Parathyroid adenoma (tissue), 2 donors: ENCODE measurements around the gene HLA-F.

Experiments used
- H2AFZ ChIP-seq: fragments of 300-600 bp; sonication (generic); one replicate; pipeline ENCODE4 v1.7.0; 2017; ENCODE audit warnings: antibody characterized with exemption, mild to moderate bottlenecking
- H3K27ac ChIP-seq: fragments of 300-600 bp; sonication (generic); one replicate; pipeline ENCODE4 v1.7.0; 2017
- H3K27me3 ChIP-seq: fragments of 300-600 bp; sonication (generic); one replicate; pipeline ENCODE4 v1.7.0; 2017; ENCODE audit warnings: low read length; ENCODE audit not compliant: control insufficient read depth, insufficient read depth
- H3K36me3 ChIP-seq: fragments of 300-600 bp; sonication (generic); one replicate; pipeline ENCODE4 v1.7.0; 2017; ENCODE audit warnings: low read length; ENCODE audit not compliant: control insufficient read depth, insufficient read depth
- H3K4me1 ChIP-seq: fragments of 300-600 bp; sonication (generic); one replicate; pipeline ENCODE4 v1.7.0; 2017; ENCODE audit warnings: control low read depth
- H3K4me2 ChIP-seq: fragments of 300-600 bp; sonication (generic); one replicate; pipeline ENCODE4 v1.7.0; 2017; ENCODE audit warnings: low read length
- H3K4me3 ChIP-seq: fragments of 300-600 bp; sonication (generic); one replicate; pipeline ENCODE4 v1.7.0; 2017; ENCODE audit warnings: low read depth, low read length
- H3K79me2 ChIP-seq: fragments of 300-600 bp; sonication (generic); one replicate; pipeline ENCODE4 v1.7.0; 2017; ENCODE audit warnings: control low read depth
- H3K9ac ChIP-seq: fragments of 300-600 bp; sonication (generic); one replicate; pipeline ENCODE4 v1.7.0; 2017; ENCODE audit warnings: mild to moderate bottlenecking
- H3K9me3 ChIP-seq: fragments of 300-600 bp; sonication (generic); one replicate; pipeline ENCODE4 v1.7.0; 2017; ENCODE audit warnings: low read length; ENCODE audit not compliant: control insufficient read depth
- TF ChIP-seq, protein P1 (sequence below): fragments of 300-600 bp; sonication (generic); IDR thresholded peaks from one replicate; pipeline ENCODE4 v1.7.0; 2017; ENCODE audit warnings: antibody characterized with exemption, mild to moderate bottlenecking
- donor health status: primary hyperparathyroidism.

Gene HLA-F

DNA sequence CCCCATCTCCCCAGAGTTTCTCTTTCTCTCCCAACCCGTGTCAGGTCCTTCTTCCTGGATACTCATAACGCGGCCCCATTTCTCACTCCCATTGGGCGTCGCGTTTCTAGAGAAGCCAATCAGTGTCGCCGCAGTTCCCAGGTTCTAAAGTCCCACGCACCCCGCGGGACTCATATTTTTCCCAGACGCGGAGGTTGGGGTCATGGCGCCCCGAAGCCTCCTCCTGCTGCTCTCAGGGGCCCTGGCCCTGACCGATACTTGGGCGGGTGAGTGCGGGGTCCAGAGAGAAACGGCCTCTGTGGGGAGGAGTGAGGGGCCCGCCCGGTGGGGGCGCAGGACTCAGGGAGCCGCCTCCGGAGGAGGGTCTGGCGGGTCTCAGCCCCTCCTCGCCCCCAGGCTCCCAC is at the start of gene HLA-F:
HLA-F (plus strand) TSS at position 173 of the 404 bp plus-strand sequence; CDS start at position 203, 30 bp downstream.
- H3K79me2 ChIP-seq, result no peaks in the 10 kb centered on the region
- TF ChIP-seq, protein P1, sequence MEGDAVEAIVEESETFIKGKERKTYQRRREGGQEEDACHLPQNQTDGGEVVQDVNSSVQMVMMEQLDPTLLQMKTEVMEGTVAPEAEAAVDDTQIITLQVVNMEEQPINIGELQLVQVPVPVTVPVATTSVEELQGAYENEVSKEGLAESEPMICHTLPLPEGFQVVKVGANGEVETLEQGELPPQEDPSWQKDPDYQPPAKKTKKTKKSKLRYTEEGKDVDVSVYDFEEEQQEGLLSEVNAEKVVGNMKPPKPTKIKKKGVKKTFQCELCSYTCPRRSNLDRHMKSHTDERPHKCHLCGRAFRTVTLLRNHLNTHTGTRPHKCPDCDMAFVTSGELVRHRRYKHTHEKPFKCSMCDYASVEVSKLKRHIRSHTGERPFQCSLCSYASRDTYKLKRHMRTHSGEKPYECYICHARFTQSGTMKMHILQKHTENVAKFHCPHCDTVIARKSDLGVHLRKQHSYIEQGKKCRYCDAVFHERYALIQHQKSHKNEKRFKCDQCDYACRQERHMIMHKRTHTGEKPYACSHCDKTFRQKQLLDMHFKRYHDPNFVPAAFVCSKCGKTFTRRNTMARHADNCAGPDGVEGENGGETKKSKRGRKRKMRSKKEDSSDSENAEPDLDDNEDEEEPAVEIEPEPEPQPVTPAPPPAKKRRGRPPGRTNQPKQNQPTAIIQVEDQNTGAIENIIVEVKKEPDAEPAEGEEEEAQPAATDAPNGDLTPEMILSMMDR, result no peak
- peaks cover 2% of the 10 kb centered on the region for H3K4me1 ChIP-seq
- H3K27ac ChIP-seq, result peak within 1 kb of the TSS; percentile 80
- no peaks in the 10 kb centered on the region for H3K9me3 ChIP-seq
- H2AFZ ChIP-seq, result peak within 1 kb of the TSS; percentile 100
- peak within 1 kb of the TSS; percentile 96 for H3K4me2 ChIP-seq
- peak within 1 kb of the TSS; percentile 99 for H3K4me3 ChIP-seq
- H3K27me3 ChIP-seq, result no peaks in the 10 kb centered on the region
- H3K9ac ChIP-seq, result peak within 1 kb of the TSS; percentile 17
- H3K36me3 ChIP-seq, result no peaks in the 10 kb centered on the region

DNA sequence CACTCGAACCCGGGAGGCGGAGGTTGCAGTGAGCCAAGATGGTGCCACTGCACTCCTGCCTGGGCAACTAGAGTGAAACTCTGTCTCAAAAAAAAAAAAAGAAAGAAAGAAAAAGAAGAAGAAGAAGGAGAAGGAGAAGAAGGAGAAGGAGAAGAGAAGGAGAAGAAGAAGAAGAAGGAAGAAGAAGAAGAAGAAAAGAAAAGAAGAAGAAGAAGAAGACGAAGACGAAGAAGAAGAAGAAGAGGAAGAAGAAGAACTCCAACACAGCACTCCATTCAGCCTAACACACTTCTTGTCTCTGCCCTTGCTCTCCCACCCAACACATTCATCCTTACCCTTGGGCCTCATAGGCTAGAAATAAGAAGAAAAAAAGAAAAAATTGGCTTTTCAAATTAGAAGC is 49.2 kb upstream of the HLA-F start:
- H3K4me3 ChIP-seq, result no peak overlapping the region
- no peaks in the 10 kb centered on the region for H3K36me3 ChIP-seq
- TF ChIP-seq, protein P1, result no peak
- no peaks in the 10 kb centered on the region for H3K4me1 ChIP-seq
- no peaks in the 10 kb centered on the region for H3K79me2 ChIP-seq
- H3K4me2 ChIP-seq, result no peak overlapping the region
- no peak overlapping the region for H3K27ac ChIP-seq
- H3K9me3 ChIP-seq, result no peaks in the 10 kb centered on the region
- H2AFZ ChIP-seq, result no peak overlapping the region
- no peaks in the 10 kb centered on the region for H3K27me3 ChIP-seq
- no peak overlapping the region for H3K9ac ChIP-seq

DNA sequence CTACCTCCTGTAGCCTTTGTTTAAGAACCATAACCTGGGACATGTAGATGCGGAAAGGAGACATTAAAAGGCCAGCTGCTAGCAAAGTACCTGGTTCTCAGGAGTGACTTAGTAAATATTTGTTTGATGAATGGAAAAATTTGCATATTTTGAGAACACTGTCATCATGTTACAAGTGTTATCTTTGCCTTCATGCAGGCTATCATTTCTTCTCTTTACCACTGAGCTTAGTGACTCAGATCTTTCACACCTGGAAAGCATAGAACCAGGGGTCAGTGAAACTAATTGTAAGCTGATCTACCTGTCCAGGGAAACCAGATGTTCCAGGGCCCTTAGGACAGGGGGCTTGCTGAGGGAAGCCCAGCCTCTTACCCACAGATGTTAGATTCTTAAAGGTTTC is 47.7 kb upstream of the HLA-F start:
- Histone ChIP-seq H3K9me3 (no peaks in the 10 kb centered on the region), H2AFZ (no peak overlapping the region), H3K4me1 (no peaks in the 10 kb centered on the region), H3K27ac (no peak overlapping the region), H3K36me3 (no peaks in the 10 kb centered on the region), H3K4me2 (no peak overlapping the region), H3K79me2 (no peaks in the 10 kb centered on the region), H3K9ac (no peak overlapping the region), H3K27me3 (no peaks in the 10 kb centered on the region), H3K4me3 (no peak overlapping the region)
- TF ChIP-seq, protein P1, result no peak

DNA sequence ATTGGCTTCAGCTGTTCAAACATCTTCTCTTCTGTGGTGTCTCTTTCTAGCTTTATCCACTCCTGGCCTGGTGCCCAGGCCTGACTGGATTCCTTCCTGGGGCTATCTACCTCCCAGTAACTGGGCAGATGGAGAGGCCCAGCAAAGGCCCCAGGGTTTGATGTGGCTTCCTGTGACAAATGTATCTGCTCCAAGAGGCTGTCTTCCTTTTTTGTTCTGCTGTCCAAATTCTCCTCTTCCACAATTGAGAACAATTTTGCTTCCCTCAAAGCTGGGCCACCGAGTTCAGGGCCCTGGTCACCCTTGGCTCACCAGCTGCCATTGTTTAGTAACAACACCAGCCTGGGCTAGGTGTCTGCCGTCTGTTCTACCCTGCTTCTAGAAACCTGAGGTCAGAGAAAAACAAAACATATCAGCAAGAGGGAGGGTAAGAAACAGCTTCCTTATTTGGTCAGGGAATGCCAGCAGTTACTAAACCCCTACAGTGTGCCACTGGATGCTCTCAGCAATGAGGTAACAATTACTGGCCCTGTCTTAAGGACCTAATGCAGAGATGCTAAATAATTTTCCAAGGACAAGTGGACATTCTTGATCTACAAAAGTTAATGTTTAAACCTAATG is 46.1 kb upstream of the HLA-F start:
- no peak overlapping the region for H3K4me2 ChIP-seq

More for the DNA sequence above, 46.1 kb upstream of the HLA-F start:
- Histone ChIP-seq H3K27me3 (no peaks in the 10 kb centered on the region), H3K27ac (no peak overlapping the region), H2AFZ (no peak overlapping the region), H3K4me3 (no peak overlapping the region), H3K36me3 (no peaks in the 10 kb centered on the region), H3K4me1 (no peaks in the 10 kb centered on the region), H3K9me3 (no peaks in the 10 kb centered on the region), H3K9ac (no peak overlapping the region), H3K79me2 (no peaks in the 10 kb centered on the region)
- TF ChIP-seq, protein P1, result no peak
